NCI-H1694 (cell line): ENCODE results near the gene MORN3.
"Not testable (repeated sequence)": the region's sequence is repeated elsewhere in the genome, so short reads cannot be mapped to it uniquely, and the experiment has no call there.

ENCODE experiments used
- DNase-seq: peaks from one replicate; lab custom pipeline; 2025; lab: John Stamatoyannopoulos, UW

Gene MORN3

GRCh38 chr12:121669521-121669900, at the start of gene MORN3:
MORN3 (minus strand) TSS chr12:121669654; CDS start chr12:121669483, 171 bp downstream.
- no peak for DNase-seq

- peak; percentile 84 for DNase-seq
Observed at GRCh38 chr12:121718653-121719239, 49.3 kb upstream of the MORN3 start.

- DNase-seq = no peak
Observed at GRCh38 chr12:121717041-121717699, 47.7 kb upstream of the MORN3 start.

GRCh38 chr12:121715862-121716435, 46.5 kb upstream of the MORN3 start:
- DNase-seq = no peak

- not testable (repeated sequence) for DNase-seq
Observed at GRCh38 chr12:121715055-121715454, 45.6 kb upstream of the MORN3 start.

GRCh38 chr12:121713793-121714192, 44.3 kb upstream of the MORN3 start:
- no peak for DNase-seq

- no peak for DNase-seq
Observed at GRCh38 chr12:121713257-121713777, 43.9 kb upstream of the MORN3 start.

- peak; percentile 7 for DNase-seq
Observed at GRCh38 chr12:121712461-121713256, 43.2 kb upstream of the MORN3 start, which contains the start of gene TMEM120B. TMEM120B (plus strand) TSS chr12:121712752; CDS start chr12:121712896, 144 bp downstream.

GRCh38 chr12:121712190-121712460, 42.7 kb upstream of the MORN3 start:
- no peak for DNase-seq

GRCh38 chr12:121711361-121712189, 42.1 kb upstream of the MORN3 start:
- DNase-seq = no peak

GRCh38 chr12:121709478-121709961, 40.1 kb upstream of the MORN3 start:
- no peak for DNase-seq

- not testable (repeated sequence) for DNase-seq
Observed at GRCh38 chr12:121709064-121709424, 39.6 kb upstream of the MORN3 start.

- DNase-seq = no peak
Observed at GRCh38 chr12:121708313-121709063, 39.0 kb upstream of the MORN3 start.

GRCh38 chr12:121705514-121705913, 36.1 kb upstream of the MORN3 start:
- no peak for DNase-seq

GRCh38 chr12:121702944-121703343, 33.5 kb upstream of the MORN3 start:
- DNase-seq = no peak

GRCh38 chr12:121701667-121702277, 32.3 kb upstream of the MORN3 start:
- DNase-seq = no peak

- not testable (repeated sequence) for DNase-seq
Observed at GRCh38 chr12:121697861-121698260, 28.4 kb upstream of the MORN3 start.

GRCh38 chr12:121697093-121697698, 27.7 kb upstream of the MORN3 start:
- peak; percentile 63 for DNase-seq

- no peak for DNase-seq
Observed at GRCh38 chr12:121693155-121693687, 23.8 kb upstream of the MORN3 start.

GRCh38 chr12:121692744-121693143, 23.3 kb upstream of the MORN3 start:
- DNase-seq = not testable (repeated sequence)
